OCI-LY3 (cell line): ENCODE data around the gene LMX1B.

Experiments used
- CTCF ChIP-seq: fragments of 200-600, 300-600 bp; sonication (generic); IDR thresholded peaks from 2 replicates; pipeline ENCODE4 v1.5.1; 2014; ENCODE audit warnings: antibody characterized with exemption, low read length, low read depth
- EZH2phosphoT487 ChIP-seq: fragments of 200-600 bp; shearing (Covaris generic); IDR thresholded peaks from 2 replicates; pipeline ENCODE4 v1.6.1; 2018; ENCODE audit warnings: antibody characterized with exemption, mixed run types, low read depth

- no peak for TF ChIP-seq CTCF
- no peak for TF ChIP-seq EZH2phosphoT487
These were observed 65.3 kb downstream of the LMX1B start for GRCh38 chr9:126678989-126679388.
